K562 treated with DMSO at 1 percent for 24 hours (cell line): Measurements from ENCODE around the gene CHD5. TPM values are rescaled to one million over a fixed set of nuclear protein-coding genes. Genes with fewer than 3 reads are reported as not detected.

Experiments
- total RNA-seq: library from RNA; unstranded; fragments of 300-600 nt; gene quantifications from 2 replicates; pipeline ENCODE4 v1.2.3, GENCODE V29; 2022; ENCODE audit warnings: low read depth; ENCODE audit not compliant: insufficient read depth

CHD5 gene
- 0.06 and 0.12 TPM in 2 replicates for total RNA-seq

DNA sequence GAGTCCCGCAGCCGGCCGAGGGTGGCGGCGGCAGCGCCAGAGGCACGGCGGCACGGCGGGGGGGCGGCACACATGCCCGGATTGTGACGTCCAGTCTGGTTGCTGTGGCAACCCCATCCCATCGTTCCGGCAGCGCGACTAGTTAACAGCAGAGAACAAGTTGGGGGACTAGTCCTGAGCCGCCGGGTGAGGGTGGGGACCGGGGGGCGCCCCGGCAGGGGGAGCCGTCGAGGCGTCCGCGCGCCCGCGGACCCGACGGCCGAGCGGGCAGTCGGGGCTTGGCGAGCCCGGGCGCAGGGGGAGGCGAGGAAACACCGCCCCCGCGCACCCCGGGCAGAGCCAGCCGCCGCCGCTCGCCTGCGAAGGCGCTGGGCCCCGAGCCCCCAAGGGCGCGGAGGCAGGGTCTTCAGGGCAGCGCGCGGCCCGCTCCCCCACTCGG lies at the start of gene CHD5:
Gene CHD5, minus strand, starts transcription at position 54 of the 439 bp plus-strand sequence. CDS start 298 bp downstream, outside the sequence.

DNA sequence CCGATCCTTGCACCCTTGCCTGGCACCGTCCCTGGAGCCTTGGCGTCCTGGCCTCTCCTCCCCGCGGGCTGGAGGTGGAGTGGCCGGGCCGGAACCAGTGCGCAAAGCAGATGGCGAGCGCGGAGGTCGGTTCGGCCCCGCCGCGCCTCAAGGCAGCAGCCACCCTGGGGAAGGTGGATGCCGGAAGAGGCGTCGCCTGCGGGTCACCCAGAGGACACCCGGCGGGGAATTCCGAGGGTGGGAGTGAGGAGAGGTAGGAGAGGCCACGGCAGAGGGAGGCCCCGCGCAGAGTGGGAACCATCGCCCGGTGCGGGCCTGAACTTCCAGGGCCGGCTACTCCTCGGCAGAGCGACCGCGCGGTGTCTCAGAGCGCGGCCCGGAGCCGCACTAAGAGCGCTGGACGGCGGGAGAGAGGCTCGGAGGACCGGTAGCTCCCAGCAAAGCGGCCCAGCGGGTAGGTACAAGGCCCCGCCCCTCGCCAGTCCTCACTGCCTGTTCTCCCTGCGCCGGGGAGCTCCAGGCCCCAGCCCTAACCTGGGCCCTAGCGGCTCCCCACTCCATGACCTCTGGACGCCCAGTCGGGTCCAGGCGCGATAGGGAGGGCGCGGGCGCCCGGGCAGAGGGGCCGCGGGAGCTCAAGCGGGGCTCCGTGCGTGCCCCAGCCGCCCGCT lies 25.9 kb upstream of the CHD5 start, which contains the start of gene RNF207:
Gene RNF207, plus strand, starts transcription at position 271 of the 671 bp plus-strand sequence. CDS start 417 bp downstream, outside the sequence.

DNA sequence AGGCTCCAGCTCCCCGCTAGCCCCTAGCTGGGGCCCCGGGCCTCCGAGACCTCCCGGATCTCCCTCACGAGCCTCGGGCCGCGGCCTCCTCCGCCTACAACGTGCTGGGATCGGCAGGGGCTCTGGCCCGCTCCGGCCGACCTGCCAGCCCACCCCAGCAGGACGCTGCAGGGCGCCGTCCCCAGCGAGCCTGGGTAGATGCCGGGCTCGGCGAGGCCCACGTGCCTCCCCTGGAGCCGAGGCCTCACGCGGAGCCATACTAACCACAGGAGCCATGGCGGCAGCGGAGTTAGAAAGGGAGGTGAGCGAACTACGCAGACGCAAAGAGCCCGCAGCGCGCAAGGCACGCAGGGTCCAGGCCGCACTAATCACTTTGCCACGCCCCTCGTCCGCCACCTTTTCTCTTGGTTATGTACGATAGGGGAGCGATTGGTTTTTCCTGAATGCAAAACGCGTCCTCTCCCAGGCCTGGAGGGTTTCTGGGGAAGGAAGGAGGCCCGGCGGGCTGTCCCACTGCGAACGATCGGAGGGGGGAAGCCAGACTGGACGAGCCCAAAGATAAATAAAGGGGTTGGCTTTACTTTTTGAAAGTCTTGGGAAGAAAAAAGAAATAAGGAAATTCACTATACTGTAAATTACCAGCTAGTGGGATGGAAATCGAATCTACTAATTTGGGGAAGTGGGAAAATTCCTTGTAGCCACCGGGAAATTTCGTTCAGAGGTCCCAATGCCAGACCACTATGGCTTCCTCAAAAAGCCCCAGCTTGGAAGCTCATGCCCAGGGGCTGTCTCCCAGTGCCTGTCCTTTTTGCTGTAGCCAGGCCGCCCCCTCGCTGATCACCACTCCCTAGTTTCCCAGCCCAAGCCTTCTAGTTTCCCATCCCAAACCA lies 19.4 kb upstream of the CHD5 start, which contains the start of gene RPL22:
Gene RPL22, minus strand, starts transcription at position 298 of the 890 bp plus-strand sequence. Its CDS starts 22 bp downstream, at position 276.

Other genes starting within 250 kb of the CHD5 start
- 23.1 and 23.7 TPM in 2 replicates for gene NPHP4, start 187.9 kb downstream of the CHD5 start, total RNA-seq
- 30.7 and 32.0 TPM in 2 replicates for gene KCNAB2, start 134.4 kb downstream of the CHD5 start, total RNA-seq
- 280 and 312 TPM in 2 replicates for gene RPL22, start 19.3 kb upstream of the CHD5 start, total RNA-seq
- gene RNF207, start 25.8 kb upstream of the CHD5 start, total RNA-seq = 13.2 and 13.6 TPM in 2 replicates
- 54.5 and 57.7 TPM in 2 replicates for gene ICMT, start 55.6 kb upstream of the CHD5 start, total RNA-seq
- gene HES3, start 63.9 kb upstream of the CHD5 start, total RNA-seq = not detected in 2 replicates
- 3.0 and 3.2 TPM in 2 replicates for gene GPR153, start 80.8 kb upstream of the CHD5 start, total RNA-seq
- 86.2 and 97.4 TPM in 2 replicates for gene ACOT7, start 213.4 kb upstream of the CHD5 start, total RNA-seq
- not detected in 2 replicates for gene HES2, start 239.6 kb upstream of the CHD5 start, total RNA-seq
- 4.8 and 7.7 TPM in 2 replicates for gene ESPN, start 244.5 kb upstream of the CHD5 start, total RNA-seq